Limb (tissue), 2 donors: ENCODE results near the gene CDT1.
"Not testable (repeated sequence)": the region's sequence is repeated elsewhere in the genome, so short reads cannot be mapped to it uniquely, and the experiment has no call there.

Experiments
- DNase-seq, 2 donors: peaks; one replicate each; pipeline ENCODE4 v3.0.0-alpha.2; 2016; ENCODE audit errors: extremely low spot score in 2 of 2

Gene CDT1

DNA sequence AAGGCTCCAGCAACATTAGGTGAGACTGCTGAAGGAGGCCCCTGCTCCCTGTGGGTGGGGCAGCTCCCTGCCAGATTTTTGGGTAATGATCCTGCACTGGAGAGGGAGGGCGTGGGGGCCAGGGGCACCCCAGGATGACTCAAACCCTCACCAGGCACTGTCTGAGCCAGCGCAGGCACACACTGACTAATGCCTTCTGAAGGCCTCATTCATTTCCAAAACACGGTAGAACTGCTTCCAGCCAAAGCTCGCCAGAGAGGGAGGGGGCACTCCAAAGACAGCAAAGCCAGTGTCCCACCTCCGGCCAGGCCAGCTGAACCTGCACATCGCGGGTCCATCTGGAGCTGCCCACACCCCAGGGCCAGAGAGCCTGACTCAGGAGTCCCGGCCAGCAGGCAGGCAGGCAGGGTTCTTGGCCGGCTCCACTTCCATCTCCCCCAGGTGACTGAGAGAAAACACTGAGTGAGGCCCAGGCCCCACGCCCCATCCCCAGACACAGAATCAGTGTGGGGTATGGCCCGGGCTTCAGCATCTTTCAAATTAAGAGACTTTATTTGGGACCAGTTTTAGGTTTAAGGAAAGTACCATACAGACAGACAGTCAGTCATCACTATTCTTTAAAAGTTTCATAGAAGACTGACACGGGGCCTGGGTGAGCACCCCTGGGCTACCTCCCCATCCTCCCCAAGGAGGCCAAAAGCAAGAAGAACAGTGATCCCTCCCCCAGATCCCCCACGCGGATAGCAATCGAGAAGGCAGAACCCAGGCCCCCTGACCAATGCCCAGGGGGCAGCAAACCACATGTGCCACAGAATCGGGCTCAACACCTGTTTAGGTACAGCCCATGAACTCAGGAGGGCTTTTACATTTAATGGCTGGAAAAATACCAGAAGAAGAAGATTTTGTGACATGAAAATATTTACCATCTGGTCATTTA is 20.9 kb upstream of the CDT1 start:
- DNase-seq: peak in 1 of 2 donors; percentile 29

DNA sequence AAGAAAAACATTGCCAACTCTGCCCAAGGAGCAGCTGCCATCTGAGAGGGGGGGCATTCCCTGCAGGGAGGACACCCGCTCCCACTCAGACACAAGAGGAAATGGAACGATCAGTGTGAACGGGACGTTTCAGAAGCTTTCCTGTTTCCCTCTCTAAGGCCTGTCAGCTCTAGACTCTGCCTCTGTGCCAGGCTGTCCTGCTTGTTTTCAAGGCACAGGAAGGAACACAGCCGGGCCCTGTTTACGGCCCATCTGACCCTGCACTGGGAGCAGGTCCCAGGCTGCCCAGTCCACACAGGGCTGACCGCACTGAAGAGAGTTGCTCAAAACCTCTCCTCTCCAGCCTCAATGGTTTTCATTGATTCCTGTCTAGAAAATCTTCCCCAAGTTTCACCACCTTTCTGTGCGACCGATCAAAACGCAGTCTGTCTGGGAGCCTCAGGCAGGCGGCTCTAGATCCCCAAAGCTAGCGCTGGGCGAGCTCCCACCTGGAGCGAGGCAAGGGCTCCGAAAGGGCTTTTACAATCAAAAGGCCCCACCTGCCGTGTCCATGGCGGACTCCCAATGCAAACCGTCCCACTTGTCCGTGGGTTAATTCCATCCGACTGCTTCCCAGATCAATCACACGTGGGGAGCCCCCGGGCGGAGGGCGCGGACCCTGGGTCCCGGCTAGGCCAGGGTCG is 20.1 kb upstream of the CDT1 start:
- no peak for DNase-seq

GRCh38 chr16:88784074-88784855 is 19.3 kb upstream of the CDT1 start:
- DNase-seq: peak; percentile 69

GRCh38 chr16:88784856-88785105 is 18.8 kb upstream of the CDT1 start:
- no peak for DNase-seq

GRCh38 chr16:88785106-88785924 is 18.3 kb upstream of the CDT1 start, which contains the start of gene PIEZO1:
Gene PIEZO1 (minus strand): TSS chr16:88785220. CDS start chr16:88784964, 256 bp downstream.
- DNase-seq: peak in 1 of 2 donors; percentile 76

GRCh38 chr16:88787579-88788314 is 15.8 kb upstream of the CDT1 start:
- no peak for DNase-seq

DNA sequence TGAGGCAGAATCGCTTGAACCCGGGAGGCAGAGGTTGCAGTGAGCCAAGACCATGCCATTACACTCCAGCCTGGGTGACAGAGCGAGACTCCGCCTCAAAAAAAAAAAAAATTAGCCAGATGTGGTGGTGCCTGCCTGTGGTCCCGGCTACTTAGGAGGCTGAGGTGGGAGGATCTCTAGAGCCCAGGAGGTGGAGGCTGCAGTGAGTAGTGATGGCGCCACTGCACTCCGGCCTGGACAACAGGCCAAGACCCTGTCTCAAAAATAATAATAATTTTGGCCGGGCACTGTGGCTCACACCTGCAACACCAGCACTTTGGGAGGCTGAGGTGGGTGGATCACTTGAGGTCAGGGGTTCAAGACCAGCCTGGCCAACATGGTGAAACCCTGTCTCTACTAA is 14.8 kb upstream of the CDT1 start:
- not testable (repeated sequence) for DNase-seq

- DNase-seq: no peak
These were observed 14.0 kb upstream of the CDT1 start for GRCh38 chr16:88789594-88789993.

DNA sequence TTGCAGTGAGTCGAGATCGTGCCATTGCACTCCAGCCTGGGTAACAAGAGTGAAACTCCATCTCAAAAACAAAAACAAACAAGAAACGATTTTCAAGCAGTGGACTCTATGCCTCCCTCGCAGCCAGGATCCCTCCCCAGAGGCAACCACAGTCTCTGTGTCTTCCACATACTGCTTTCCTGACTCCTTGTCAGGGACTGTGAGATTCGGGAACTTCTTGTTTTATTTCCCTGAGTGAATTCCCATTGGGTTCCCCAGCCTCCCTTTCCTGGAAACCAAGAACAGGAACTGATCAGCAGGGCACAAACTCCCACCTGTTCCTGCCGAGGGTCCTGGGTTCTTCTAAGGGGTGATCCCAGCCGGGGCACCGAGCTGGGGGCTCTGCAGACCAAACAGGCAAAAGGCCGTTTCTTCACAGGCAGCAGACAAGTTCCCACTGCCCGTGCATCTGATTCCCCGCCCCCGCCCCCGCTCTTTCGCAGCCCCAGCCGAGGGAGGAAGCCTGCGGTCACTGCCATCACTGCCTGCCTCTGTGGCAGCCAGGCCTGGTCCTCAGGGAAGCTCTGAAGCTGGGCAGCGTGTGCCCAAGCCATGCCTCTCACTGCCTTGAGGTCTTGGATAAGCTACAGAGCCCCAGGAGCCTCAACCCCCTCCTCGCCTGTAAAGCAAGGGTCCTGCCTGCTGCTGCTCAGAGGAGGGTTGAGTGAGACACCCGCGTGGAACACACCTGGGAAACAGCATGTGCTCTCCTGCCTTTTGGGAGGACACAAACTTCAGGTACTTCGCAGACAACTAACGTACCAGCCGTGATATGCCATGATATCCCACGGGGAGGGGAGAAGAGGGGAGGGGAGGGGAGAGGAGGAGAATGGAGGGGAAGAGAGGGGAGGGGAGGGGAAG is 13.0 kb upstream of the CDT1 start:
- peak in 1 of 2 donors; percentile 42 for DNase-seq

- no peak for DNase-seq
These were observed 11.5 kb upstream of the CDT1 start for GRCh38 chr16:88792078-88792550.

DNA sequence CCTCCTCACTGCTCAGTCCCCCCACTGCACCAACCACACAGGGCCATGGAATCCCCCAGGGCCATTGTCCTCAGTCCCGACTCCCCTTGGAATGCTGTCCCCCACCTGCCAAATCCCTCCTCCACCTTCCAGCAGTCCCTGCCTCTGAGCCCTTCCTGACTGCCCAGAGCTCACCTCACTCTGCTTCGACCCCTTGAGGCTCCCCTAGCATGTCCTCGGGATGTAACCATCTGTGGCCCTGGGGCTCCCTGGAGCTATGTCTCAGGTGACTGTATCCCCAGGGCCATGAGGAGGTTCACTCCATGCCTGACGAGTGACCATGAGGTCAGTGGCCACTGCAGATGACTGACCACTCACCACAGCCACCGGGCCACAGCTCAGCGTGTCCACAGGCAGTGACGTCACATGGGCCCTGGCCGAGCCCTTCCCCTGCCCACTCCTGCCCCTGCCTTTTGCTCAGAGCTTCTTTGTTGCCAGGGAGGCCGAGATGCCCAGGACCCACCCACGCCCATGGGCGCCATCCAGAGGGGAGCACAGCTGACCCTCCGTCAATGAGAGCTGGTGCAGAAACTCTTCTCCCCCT is 10.8 kb upstream of the CDT1 start:
- DNase-seq: peak in 1 of 2 donors; percentile 27

DNA sequence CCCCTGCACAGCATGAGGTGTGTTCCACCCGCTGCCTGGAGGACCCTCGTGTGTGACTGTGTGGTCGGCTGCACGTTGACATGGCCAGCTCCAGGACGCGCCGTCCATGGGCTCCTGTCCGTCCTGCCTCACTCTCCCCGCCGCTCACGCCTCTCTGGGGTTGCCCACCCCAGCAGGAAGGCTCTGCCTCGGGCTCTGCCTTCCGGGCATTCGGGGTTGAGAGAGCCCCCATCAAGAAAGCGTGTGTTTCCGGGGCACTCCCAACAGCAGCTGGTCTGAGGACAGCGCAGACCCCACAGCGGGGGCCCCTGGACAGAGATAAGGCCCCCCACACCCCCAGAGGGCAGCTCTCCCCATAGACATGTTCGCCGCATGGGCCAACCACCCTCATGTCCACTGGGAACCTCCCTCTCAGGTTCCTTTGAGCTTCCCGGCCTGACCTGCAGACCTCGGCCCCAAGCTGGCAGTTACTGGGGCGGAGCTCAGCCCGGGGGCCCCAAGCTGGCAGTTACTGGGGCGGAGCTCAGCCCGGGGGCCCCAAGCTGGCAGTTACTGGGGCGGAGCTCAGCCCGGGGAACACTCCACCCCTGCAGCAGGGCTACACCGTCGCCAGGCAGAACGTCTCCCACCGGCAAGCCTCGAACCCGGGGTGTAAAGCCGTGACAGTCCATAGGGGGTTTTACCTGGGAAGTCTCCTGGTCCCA is 10.2 kb upstream of the CDT1 start:
- no peak for DNase-seq

DNA sequence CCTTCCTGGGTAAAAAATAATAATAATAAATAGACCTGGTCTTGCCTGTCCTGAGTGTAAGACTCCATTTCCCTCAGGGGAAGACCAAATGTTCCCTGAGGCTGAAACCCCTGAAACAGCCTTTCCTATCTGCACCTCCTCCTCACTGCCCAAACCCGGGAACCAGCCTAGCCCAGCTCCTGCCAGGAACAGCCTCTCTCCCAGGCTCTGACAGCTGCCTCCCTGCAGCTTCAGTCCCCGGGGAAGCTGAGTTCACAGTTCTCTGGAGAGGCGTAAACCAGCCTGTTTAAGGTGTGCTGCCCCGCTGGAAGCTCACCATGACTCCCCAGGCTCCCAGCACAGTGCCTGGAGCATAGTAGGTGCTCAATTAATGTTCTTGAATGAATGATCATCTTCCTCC is 7.3 kb upstream of the CDT1 start:
- DNase-seq: no peak

- no peak for DNase-seq
These were observed 5.5 kb upstream of the CDT1 start for GRCh38 chr16:88798073-88798472.

DNA sequence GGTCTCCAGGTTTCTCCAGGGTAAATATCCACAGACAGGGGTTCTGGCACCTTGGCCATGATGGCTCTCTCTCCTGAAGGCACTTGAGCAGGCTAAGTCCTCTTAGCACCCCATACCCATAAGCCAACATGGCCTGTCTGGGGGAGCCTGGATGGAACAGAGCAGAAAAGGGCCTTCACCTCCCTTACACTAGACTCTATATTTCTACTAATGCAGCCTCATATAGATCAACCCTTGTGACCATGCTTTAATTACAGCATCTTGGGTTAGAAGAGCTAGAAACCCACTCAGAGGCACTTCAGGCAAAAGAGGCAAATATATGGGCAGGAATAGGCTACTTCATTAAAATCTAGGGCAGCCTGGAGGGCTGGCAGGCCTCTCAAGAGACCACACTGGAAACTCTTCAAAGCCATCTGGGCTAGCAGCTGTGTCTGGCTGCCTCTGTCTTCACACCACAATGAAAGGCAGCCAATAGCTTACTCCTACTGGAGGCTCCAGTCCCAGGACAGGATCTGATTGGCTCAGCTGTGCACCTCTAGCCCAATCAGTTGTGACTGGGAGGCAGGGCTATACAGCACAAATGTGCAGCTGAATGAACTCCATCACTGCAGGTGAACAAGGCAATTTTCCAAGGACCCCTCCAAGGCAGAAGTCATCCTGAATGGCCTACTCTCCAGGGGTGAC is 4.7 kb upstream of the CDT1 start:
- DNase-seq: no peak

DNA sequence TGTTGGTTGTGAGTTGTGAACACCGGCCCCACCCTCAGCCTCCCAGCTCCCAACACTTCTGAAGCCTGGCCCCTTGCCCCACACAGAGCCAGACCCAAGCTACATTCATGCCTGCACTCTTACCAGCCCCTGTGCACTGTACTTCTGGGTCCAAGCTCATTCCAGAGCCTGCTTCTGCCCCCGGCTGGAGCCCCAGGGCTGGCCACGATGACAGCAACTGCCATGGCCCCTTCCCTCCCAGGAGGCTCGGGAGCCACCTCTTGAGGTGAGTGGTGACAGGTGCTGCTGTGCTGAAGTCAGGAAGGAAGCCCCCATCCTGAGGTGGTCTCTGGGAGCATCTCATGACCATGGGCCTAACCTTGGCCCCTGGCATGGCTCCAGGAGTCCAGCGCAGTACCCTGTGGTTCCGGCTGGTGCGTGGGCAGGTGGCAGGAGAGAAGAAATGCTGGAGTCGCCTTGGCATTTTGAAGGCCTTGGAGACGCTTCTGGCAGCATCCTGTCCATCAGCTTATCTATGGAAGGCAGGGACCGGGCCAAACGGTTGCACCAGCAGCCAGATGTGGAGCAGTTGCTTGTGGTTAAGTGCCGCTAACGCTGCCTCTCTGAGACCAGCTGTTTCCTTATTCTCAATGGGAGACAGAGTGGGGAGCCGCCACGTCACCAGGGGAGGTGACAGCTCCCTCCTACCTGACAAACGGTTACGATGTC is 3.9 kb upstream of the CDT1 start:
- DNase-seq: no peak

DNA sequence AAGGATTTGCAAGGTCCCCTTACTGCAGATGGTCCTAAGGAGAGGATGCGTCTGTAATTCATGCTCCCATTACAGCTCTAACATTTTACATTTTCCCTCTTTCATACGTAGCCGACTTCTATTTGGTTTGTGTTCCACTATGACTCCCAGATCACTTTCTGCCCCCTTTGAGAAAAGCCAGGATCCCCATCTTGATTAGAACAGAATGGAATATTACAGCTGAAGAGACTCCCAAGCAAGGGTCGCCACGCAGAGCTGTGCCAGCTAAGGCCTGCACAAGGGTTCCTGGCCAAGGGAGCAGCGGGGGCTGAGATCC is 3.4 kb upstream of the CDT1 start:
- DNase-seq: no peak
